Parathyroid adenoma (tissue), 2 donors: Measurements from ENCODE around the gene RAPGEF4.

ENCODE experiments used
- H2AFZ ChIP-seq: fragments of 300-600 bp; sonication (generic); one replicate; pipeline ENCODE4 v1.7.0; 2017; ENCODE audit warnings: antibody characterized with exemption, mild to moderate bottlenecking
- H3K27ac ChIP-seq: fragments of 300-600 bp; sonication (generic); one replicate; pipeline ENCODE4 v1.7.0; 2017
- H3K27me3 ChIP-seq: fragments of 300-600 bp; sonication (generic); one replicate; pipeline ENCODE4 v1.7.0; 2017; ENCODE audit warnings: low read length; ENCODE audit not compliant: control insufficient read depth, insufficient read depth
- H3K36me3 ChIP-seq: fragments of 300-600 bp; sonication (generic); one replicate; pipeline ENCODE4 v1.7.0; 2017; ENCODE audit warnings: low read length; ENCODE audit not compliant: control insufficient read depth, insufficient read depth
- H3K4me1 ChIP-seq: fragments of 300-600 bp; sonication (generic); one replicate; pipeline ENCODE4 v1.7.0; 2017; ENCODE audit warnings: control low read depth
- H3K4me2 ChIP-seq: fragments of 300-600 bp; sonication (generic); one replicate; pipeline ENCODE4 v1.7.0; 2017; ENCODE audit warnings: low read length
- H3K4me3 ChIP-seq: fragments of 300-600 bp; sonication (generic); one replicate; pipeline ENCODE4 v1.7.0; 2017; ENCODE audit warnings: low read depth, low read length
- H3K79me2 ChIP-seq: fragments of 300-600 bp; sonication (generic); one replicate; pipeline ENCODE4 v1.7.0; 2017; ENCODE audit warnings: control low read depth
- H3K9ac ChIP-seq: fragments of 300-600 bp; sonication (generic); one replicate; pipeline ENCODE4 v1.7.0; 2017; ENCODE audit warnings: mild to moderate bottlenecking
- H3K9me3 ChIP-seq: fragments of 300-600 bp; sonication (generic); one replicate; pipeline ENCODE4 v1.7.0; 2017; ENCODE audit warnings: low read length; ENCODE audit not compliant: control insufficient read depth
- TF ChIP-seq, protein P1 (sequence below): fragments of 300-600 bp; sonication (generic); IDR thresholded peaks from one replicate; pipeline ENCODE4 v1.7.0; 2017; ENCODE audit warnings: antibody characterized with exemption, mild to moderate bottlenecking
- donor health status: primary hyperparathyroidism.

RAPGEF4 gene

GRCh38 chr2:172725284-172725683, 10.4 kb upstream of the RAPGEF4 start:
- TF ChIP-seq, protein P1, sequence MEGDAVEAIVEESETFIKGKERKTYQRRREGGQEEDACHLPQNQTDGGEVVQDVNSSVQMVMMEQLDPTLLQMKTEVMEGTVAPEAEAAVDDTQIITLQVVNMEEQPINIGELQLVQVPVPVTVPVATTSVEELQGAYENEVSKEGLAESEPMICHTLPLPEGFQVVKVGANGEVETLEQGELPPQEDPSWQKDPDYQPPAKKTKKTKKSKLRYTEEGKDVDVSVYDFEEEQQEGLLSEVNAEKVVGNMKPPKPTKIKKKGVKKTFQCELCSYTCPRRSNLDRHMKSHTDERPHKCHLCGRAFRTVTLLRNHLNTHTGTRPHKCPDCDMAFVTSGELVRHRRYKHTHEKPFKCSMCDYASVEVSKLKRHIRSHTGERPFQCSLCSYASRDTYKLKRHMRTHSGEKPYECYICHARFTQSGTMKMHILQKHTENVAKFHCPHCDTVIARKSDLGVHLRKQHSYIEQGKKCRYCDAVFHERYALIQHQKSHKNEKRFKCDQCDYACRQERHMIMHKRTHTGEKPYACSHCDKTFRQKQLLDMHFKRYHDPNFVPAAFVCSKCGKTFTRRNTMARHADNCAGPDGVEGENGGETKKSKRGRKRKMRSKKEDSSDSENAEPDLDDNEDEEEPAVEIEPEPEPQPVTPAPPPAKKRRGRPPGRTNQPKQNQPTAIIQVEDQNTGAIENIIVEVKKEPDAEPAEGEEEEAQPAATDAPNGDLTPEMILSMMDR = no peak
- no peaks in the 10 kb centered on the region for H3K27me3 ChIP-seq
- no peak overlapping the region for H3K9ac ChIP-seq
- no peaks in the 10 kb centered on the region for H3K4me1 ChIP-seq
- H3K4me3 ChIP-seq = no peak overlapping the region
- H3K36me3 ChIP-seq = no peaks in the 10 kb centered on the region
- H3K79me2 ChIP-seq = no peaks in the 10 kb centered on the region
- H2AFZ ChIP-seq = no peak overlapping the region
- no peak overlapping the region for H3K4me2 ChIP-seq
- H3K27ac ChIP-seq = no peak overlapping the region
- H3K9me3 ChIP-seq = no peaks in the 10 kb centered on the region

- H3K9ac ChIP-seq = no peak overlapping the region
- no peaks in the 10 kb centered on the region for H3K79me2 ChIP-seq
- TF ChIP-seq, protein P1 = no peak
- no peaks in the 10 kb centered on the region for H3K36me3 ChIP-seq
- no peak overlapping the region for H2AFZ ChIP-seq
- no peaks in the 10 kb centered on the region for H3K9me3 ChIP-seq
- no peak overlapping the region for H3K4me3 ChIP-seq
- no peaks in the 10 kb centered on the region for H3K4me1 ChIP-seq
- no peak overlapping the region for H3K4me2 ChIP-seq
- no peak overlapping the region for H3K27ac ChIP-seq
- no peaks in the 10 kb centered on the region for H3K27me3 ChIP-seq
These were observed 9.9 kb upstream of the RAPGEF4 start for GRCh38 chr2:172725746-172726145.

GRCh38 chr2:172726172-172726735, 9.4 kb upstream of the RAPGEF4 start:
- no peak overlapping the region for H2AFZ ChIP-seq
- no peak overlapping the region for H3K4me2 ChIP-seq
- H3K9ac ChIP-seq = no peak overlapping the region
- no peak overlapping the region for H3K4me3 ChIP-seq
- H3K36me3 ChIP-seq = no peaks in the 10 kb centered on the region
- H3K9me3 ChIP-seq = no peaks in the 10 kb centered on the region
- TF ChIP-seq, protein P1 = no peak
- no peaks in the 10 kb centered on the region for H3K27me3 ChIP-seq
- no peaks in the 10 kb centered on the region for H3K79me2 ChIP-seq
- H3K4me1 ChIP-seq = no peaks in the 10 kb centered on the region
- no peak overlapping the region for H3K27ac ChIP-seq

GRCh38 chr2:172730411-172730810, 5.2 kb upstream of the RAPGEF4 start:
- H3K4me1 ChIP-seq = peaks cover 4% of the 10 kb centered on the region
- H3K9me3 ChIP-seq = no peaks in the 10 kb centered on the region
- H3K27me3 ChIP-seq = no peaks in the 10 kb centered on the region
- H3K27ac ChIP-seq = no peak overlapping the region
- H3K36me3 ChIP-seq = no peaks in the 10 kb centered on the region
- no peaks in the 10 kb centered on the region for H3K79me2 ChIP-seq
- H3K9ac ChIP-seq = no peak overlapping the region
- H2AFZ ChIP-seq = no peak overlapping the region
- H3K4me3 ChIP-seq = no peak overlapping the region
- TF ChIP-seq, protein P1 = no peak
- H3K4me2 ChIP-seq = no peak overlapping the region
